ENCODE measurements around the gene TCF7L2. TPM values are rescaled to one million over a fixed set of nuclear protein-coding genes. Genes with fewer than 3 reads are reported as not detected.

Gene TCF7L2
- total RNA-seq, 1 donor from 2014 or later = 36.8 TPM

DNA sequence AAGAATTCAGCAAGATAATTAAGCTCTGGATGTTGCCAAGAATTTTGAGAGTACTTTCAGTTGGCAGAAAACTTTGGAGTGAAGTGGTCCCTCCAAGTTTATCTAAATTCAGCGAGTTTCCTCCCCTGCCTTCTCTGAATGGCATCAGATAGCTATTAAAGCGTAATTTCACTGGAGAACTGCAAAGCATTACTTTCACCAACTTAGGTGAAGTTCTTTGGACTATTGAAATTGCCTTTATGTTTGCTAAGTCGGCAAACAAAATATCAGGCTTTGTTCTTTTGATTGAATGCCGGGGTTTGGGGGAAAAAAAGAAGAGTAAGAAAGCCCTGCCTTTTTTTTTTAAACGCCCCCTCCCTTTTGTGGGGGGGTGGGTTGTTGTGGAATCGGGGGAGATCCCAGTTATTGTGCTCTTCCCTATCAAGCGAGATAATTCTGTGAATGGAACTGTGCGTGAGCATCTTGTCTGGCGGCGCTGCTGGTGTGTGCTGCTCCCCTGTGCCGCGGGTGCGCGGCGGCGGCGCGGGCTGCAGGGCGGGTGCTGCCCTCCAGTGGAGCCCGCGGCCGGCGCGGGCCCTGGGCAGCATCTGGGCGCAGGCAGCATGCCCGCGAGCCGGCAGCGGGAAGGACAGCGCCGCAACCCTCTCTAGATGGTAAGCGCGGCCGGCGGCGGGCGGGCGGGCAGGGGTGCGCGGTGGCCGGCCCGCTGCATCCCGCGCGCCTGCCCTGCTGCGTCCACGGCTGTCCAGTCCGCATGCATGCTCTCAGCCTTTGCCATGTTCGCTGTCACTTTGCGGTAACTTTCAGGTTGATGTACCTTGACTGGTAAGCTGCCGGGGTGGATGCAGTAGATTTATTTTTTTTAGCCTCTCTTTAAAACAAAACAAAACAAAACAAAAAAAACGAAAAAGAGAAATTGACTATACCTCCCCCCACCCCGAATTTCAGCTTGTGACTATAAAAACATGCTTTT is 176.5 kb downstream of the TCF7L2 start:
- DNase-seq = peak; percentile 48

DNA sequence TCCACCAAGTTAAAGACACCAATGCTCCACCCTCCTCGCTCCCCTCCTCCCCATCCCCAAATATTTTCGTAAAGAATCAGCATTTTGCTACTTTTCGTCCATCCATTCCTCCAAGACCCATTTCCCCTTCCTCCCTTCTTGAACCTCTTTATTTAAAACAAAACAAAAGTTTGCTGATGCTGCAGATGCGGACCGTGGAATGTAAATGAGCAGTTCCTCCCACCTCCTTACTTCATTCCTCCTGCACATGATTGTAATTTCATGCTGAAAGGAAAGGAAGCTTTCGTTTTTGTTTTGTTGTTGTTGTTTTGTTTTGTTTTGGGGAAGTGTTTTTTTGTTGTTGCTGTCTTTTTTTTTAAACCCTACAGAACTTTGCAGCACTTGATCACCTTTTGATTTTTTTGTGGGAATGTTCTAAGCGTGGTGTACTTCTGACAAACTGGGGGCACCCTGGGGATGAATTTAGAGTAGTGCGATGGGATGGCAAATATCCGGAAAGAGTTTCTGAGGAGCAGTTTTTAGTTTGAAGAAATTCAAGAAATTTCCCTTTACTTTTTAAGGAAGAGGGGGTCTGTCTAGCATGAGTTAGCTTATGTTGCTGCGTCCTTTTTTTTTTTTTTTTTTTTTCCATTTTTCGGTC is 177.3 kb downstream of the TCF7L2 start:
- DNase-seq = no peak

DNA sequence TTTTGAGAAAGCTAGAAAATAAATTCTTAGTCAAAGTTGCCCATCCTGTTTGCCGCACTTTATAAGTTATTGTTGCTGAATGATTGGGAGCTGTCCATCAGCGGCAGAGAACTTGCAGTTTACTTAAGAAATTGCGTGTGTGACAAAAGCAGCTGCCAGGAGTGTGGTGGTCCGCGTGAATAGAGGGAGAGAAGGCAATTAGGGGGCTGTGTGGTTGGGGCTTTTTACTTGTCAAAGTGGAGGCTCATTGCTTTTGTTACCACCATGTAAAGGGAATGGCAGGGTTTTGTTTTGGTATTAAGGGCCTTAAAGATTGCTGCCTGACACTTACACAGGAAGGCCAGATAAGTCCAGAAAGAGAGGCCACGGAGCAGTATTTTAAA is 177.8 kb downstream of the TCF7L2 start:
- no peak for DNase-seq

DNA sequence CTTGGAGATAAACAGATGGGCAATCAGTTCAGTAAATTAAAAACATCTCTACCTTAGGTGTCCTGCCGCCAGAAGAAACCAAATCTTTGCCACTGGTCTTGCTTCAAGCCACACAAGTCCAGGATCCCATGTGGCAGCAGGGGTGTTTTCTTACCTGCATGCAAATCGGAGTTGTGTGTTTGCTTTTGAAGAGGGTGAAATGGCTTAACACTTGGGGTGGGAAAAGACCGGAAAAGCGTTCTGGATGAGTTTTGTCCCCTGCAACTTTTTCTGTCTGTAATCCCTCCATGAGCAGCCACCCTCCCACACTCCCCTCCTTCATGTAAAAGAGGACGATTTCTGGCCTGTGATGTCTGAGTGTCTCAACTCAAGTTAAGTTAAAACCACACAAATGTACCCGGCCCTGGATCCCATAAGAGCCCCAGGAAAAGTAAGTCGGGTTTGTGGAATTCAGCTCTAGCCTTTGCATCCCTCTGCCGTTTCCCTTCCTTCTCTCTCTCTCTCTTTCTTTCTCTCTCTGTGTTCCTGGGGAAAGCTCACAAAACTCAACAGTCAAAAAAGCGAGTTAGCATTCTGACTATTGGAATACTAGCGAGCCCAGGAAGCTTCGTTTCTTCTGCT is 178.5 kb downstream of the TCF7L2 start:
- no peak for DNase-seq

DNA sequence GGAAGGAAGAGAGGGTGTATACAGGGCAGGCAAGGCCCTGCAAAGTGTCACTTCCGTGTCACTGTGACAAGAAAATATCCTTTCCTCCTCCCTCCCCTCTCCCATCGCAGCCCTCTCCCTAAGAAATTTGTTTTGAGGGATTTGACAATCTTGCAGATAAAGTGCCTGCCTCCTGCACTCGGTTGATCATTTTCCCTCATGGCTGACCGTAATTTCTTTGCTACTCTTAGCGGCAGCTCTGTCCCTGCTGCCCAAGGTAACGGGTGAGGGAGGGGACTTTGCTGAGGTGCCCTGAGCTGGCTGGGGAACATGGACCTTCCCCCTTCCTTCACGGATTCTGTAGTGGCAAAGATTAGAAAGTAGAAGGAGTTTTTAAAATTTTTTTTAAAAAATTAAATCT is 179.1 kb downstream of the TCF7L2 start:
- no peak for DNase-seq

DNA sequence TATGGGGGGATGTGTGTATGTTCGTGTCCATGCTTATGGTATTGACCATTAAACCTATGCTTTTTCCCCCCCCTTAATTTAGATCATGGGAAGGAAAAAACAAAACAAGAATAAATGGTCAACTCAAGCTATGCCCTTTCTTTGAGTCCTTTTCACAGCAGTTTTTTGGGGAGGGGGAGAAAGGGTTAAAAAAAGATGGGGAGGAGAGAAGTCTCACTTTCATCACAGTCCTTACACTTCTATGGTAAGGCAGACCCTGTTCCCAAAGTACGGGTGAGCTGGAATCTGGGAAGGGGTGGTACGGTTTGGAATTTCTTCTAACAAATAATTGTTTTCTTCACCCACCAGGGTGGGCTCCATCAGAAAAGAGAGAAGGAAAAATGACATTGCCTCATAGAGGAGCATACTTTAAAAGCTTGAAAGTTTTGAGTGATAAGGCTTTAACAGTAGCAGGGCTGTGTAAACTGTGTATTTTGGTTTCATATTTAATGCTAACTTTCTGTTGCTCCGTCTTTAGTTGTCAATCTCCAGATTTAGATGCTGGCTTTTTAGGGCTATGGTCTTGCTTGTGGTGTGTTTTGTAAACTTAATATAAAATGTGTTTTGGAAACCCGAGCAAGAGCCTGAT is 180.1 kb downstream of the TCF7L2 start:
- DNase-seq = peak; percentile 61

DNA sequence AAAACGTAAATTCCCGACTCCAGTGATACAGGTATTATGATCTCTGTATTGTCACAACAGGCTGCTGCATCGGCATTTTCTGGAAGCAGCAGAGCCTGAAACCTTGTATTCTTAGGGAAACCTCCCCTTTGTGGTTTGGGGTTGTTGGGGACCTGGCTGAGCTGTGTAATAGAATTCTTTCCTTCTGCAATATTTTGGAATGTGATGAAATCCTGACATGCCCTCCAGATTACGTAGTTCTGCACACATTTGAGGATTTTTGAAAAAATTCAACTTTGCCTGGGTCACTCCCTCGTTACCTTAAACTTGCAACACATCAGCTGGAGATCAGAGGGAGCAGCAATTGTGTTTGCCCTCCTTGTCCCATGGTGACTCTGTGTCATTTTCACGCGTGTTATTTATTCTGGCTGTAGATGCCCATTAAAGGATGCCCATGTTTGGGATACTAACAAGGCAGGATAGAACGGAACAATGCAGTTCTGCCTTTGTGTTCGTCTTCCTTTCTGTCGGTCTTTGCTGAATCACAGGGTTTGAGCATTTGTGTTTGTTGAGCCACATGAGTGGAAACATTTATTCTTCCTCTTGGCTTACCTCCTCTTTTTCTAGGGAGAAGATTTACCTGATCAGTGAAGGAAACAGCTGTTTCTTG is 181.7 kb downstream of the TCF7L2 start:
- DNase-seq = peak; percentile 60

DNA sequence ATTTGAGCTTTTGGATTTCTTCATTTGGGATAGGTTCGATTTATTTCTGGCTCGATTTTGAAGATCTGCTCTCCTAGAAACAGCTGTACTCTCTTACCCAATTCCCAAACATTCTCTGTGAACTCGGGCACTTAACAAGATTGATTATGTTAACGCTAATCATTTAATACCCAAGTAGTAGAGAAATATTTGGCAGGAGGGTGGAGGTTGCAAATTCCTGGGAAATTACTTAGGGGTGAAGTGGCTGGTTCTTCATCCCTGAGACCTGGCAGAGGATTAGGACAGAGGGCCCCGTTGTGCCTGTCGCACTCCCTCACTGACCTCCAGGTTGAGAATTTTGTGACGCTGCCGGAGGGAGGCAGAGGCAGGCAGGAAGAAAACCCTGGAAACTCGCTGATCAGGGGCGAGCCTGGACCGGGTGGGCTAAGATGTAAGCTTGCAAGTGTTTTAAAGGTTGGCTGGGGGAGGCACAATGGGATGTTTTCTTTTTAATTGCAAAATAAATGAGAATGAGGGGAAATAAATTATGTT is 182.6 kb downstream of the TCF7L2 start:
- DNase-seq = peak; percentile 59

DNA sequence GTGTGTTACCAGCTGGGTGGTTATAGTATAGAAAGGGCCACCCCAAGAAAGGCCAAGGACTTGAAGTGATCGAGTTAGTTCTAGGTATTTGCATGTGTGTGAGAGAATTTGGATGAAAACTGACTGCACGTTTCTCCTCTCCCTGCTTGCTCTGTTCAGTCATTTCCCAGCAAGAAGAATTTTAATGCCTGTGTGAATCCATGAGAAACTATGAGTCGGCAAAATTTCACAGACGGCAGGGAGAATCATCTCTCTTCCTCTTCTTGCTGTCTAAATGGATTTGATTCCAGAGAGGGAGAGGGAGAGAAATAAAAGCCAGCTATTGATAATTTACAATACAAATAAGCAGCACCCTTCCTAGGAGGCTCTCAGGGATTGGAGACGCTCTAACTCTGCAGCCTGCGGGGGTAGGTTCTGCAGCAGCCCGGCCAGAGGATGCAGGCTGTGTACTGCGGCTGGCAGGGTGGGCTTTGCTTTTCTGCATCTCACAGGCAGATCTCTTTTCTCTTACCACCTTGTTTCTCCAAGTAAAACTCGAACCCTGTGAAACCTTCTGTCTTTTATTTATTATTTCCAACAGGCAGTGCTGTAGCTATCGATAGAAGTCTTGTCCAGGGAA is 183.6 kb downstream of the TCF7L2 start:
- DNase-seq = peak; percentile 75

DNA sequence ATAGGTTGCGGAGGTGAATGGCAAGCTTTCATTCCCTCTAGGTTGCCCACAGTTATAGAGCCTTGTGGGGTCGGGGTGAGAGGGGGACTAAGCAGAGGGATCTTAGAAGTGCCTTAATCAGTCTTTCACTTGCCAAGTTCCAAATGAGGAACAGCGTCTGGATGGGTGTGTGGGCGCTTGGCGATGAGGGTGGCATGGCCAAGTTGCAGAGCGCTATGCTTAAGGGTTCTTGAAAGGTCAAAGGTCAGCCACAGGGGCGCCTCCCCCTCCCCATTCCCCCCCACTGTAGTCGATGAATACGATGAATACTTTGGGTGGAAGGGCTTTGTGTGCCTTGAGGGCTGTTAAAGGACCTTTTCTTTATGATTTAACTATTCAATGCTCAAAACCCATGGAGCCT is 185.0 kb downstream of the TCF7L2 start:
- DNase-seq = no peak

DNA sequence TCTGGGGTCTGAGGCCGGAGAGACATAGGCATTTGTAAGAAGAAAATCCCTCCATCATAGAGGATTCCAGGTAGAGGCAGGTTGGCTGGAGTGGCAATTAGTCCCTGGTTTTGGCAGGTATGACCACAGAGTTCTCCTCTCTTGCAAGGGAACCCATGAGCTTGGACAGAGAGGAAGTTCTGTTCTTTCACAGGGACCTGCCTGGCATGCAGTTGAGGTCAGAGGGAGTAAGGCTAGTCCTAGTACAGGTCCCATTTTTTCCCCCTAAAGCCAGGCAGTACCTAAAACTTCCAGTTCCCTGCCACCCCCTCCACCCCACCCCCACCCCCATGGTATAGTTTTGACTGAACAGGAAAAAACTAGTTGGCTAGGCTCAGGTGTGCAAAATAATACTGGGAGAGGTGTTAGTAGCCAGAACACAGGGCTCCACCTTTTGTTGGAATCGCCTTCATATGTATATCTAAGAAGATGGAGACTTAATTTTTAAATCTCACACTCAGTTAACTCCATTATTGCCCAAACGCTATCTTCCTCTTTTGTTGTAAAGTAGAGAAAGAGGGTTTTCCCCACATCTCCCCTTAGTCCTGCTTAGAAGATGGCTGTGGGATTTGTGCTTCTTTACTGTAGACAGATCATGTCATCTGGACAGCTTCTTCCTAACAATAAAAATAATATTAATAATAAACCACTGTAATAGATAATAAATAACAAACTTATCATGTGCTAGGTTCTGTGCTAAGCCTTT is 188.1 kb downstream of the TCF7L2 start:
- no peak for DNase-seq

DNA sequence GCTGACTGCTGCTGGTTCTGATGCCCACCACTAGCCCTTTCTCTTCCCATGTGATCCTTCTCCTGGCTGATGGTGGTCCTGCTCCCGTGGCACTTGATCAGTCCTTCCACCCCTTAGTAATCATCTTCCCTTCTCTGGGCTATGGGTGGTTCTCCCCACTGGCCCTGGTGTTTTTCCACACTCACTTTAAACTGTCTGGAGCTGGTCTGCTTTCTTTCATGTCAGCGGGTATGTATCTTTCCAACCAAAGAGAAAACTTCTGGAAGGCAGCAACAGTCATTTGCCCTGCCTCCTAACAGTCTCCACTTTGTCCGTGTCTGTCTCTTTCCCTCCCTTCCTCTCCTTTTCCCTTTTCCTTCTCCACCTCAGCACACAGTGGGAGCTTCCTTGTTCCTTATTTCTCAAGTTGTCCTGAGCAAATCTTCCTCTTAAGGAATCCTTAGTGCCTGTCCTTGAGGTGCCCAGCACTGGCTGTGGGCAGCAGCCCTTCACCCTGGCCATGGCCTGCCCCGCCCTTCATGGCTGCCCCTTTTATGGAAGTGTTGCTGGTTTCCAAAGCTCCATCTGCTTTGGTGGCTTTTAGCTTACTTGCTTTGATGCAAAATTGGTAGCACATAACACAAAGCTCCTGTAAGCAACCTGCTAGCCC is 189.0 kb downstream of the TCF7L2 start:
- no peak for DNase-seq

DNA sequence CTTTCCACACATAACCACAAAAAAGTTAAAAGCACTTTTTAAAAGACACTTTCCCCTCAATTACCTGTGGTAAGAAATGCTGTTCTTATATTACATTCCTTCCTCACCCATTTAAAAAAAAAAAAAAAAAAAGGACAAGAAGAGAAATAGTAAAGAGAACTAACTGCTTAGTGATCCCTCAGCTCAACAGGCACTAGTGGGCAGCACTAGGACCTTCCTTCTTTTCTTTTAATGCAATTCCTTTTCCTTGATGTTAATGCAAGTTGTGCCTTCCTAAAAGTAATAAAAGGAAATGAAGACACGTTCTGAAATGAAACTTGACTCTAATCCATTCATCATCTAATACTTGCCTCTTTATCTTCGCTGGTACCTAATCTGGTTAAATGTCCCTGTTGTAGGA is 189.7 kb downstream of the TCF7L2 start:
- DNase-seq = no peak

DNA sequence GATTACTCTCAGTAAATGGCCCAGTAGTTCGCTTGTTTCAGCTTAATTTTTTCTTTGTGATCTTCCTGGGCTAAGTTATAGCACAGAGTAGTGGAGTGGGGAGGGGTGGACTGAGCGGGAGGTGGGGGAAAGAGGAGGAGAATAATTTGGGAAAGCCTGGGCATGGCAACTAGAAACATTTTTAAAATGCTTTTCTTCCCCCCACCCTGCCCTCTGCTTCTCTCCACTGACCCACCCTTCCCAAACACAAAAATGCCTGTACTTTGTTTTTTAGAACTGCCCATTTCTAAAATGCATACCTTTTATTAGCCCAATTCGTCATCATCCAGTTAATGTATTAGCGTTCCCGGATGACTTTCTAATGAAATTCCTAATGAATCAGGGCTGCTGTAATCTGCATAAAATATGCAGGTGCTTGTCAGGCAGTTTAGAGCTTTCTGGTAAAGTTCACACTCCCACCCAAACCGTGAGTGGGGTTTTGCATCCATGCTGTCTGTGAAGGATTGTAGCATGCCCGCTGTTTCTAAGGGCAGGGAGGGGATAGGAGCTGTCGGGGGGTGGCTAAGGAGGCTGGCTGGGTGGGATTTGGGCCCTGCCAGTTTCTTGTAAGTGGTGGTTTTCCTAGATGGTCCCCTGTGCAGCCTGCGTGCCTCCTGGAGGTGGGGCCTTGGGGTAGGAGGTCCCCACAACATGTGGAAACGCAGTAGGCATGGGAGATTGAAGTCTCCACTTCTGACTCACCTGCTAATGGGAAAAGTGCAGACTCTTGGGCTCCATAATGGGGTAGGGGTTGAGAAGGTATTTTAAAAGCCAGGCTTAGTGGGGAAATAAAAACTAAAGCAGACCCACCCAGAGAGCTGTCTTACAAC is 190.3 kb downstream of the TCF7L2 start:
- no peak for DNase-seq

DNA sequence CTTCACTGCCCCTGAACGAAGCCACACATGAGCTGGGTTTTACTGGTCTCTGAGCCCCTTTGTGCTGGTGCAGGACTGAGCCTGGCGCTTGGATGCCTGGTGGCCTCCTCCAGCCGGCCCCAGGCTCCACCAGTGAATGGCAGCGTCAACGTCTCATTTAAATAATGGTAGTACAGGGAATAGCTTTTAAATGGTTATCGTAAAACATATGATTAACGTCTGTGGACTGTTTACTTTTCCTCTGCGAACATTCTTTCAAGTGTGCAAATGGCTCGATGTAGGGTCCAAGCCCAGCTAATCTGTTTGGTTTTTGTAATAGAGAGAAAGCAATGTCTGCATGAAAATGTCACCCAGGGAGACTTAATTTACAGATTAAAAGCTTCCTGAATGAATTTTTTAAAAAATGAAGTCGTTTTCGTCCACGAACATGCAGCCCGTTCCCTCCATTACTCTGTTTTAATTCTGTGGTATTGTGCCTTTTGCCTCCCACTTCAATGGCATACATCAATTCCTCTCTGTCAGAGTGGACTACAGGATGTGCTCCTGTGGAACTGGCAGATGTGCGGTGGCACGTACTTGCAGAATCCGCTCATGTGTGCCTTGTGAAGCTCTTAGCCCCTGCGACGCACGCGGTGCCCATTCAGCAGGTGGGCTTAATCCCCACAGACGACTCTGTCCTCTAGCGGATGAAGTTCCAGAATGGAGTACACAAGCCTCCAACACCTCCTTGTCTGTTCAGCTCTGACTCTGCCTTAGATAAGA is 192.7 kb downstream of the TCF7L2 start:
- no peak for DNase-seq

DNA sequence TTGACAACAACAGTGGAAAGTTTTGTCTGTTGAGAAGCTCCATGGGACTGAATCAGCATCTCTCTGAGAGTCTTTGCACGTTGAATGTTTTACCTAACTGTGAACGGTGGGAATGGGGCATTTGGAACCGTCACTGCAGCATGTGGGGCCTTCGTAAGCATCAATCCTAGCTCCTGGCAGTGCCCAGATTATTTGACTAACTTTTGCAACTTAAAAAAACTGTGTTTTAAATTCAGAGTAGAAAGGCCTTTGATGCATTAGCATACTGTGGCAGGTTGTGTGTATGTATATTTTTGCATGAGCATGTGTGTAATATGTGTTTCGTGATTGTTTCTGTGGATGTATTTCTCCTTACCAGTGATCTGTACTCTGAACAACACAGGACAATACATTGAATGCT is 194.5 kb downstream of the TCF7L2 start:
- no peak for DNase-seq

DNA sequence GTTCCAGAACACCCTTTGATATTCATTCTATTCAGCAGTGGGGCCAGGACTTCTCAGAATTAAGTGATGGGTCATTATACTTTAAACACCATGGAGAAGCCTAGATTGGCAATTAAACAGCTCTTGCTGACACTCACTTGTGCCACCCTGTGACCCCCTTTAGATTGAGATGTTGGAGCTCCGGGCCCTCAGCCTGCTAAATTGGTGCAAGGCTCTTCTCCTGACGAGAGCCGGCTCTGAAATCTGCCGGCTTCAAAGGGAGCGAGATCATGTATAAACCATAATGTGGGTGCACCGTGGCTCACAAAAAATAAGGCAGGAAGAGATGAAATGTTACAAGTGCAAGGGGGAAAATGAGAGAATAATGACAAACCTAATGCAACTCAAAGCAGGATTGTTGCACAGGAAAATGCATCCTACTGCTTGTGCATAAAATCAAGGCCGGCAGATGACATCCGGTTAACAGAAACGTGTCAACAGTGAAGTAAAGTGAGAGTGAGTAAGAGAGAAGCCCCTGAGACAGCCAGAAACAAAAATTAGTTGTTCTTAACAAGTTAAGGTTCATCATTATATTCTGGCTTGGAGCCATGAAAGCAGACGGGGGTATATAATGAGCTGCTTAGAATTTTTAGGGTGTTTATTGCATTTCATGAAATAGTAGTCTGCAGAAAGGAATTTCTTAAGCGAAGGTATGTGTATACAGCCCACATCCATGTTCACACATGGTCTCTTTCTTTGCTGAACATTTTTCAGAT is 198.2 kb downstream of the TCF7L2 start:
- no peak for DNase-seq

DNA sequence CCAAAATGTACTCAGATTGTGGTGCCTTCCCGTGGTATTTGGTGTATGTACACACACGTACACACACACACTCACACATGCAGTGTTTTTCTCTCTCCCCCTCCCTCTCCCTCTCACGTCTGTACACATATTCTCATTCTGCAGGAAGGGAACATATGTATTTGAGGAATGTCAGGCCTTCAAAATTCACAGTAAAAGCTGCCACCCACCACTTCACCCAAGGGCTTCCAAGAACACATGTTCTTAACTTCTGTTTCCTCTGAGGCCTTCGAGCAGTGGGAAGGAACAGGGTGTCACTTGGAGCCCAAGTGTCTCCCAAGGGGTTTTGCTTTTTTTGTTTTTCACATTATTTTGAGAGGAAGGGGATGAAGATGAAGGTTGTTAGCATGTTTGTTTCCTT is 198.9 kb downstream of the TCF7L2 start:
- DNase-seq = no peak
